Activated CD8-positive, alpha-beta memory T cell treated with anti-CD3 and anti-CD28 coated beads, Interleukin-2, amount 50 U/mL, for 1 hour (primary cell): ENCODE measurements around the gene CCDC51.

Experiments
- DNase-seq: peaks from one replicate; pipeline ENCODE4 v3.0.0-alpha.2; 2020; ENCODE audit errors: extremely low read depth

Gene CCDC51

DNA sequence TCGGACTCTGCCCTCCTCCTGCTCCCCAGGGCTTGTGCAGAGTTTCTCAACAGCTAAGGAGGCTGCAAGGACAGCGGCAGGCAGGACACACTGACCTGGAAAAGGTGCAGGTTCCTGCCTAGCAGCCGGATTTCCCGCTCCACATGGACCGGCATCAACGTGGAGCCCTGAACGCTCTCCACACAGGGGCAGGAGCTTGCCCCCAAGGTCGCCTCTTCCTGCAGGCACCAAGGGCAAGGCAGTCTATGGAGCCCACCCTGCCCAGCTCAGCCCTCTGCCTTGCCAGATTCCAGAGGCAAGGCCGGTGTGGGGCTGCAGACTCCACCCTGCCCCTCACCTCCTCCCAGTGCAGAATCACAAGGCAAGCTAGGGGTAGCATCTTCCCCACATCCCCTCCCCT is 20.8 kb downstream of the CCDC51 start:
- DNase-seq: no peak

DNA sequence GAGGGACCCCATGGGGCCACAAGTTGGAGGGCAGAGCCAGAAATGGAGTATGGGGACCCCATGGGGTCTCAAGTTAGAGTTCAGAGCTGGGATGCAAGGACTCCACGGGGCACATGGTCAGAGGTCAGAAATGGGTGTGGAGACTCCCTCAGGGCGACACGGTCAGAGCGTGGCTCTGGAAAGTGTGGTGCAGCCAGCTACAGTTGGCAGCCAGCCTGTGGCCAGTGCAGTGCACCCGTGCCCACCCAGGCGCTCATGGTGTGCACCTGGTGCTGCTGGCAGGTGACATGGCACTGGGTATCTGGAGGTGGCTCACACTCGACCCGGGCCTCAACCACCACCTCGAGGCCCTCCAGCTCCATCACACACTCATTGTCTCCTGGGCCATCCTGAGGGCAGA is 21.3 kb downstream of the CCDC51 start:
- DNase-seq: no peak

DNA sequence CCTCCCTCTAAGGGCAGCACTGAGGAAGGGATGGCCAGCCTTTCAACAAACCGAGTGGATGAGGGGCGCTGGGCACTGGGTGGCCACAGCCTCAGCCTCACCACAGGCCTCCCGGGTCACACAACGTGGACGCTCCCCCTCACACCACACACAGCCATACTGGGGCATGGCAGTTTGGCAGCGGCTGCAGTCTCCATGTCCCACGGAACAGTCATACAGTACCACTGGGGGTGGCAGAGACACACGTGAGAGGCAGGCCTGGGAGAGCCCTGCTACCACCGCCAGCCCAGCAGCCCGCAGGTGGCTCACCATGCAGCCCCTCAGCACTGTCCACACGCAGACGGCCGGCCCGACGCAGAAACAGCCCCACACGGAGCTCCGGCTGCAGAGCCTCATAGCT is 21.8 kb downstream of the CCDC51 start:
- DNase-seq: no peak

DNA sequence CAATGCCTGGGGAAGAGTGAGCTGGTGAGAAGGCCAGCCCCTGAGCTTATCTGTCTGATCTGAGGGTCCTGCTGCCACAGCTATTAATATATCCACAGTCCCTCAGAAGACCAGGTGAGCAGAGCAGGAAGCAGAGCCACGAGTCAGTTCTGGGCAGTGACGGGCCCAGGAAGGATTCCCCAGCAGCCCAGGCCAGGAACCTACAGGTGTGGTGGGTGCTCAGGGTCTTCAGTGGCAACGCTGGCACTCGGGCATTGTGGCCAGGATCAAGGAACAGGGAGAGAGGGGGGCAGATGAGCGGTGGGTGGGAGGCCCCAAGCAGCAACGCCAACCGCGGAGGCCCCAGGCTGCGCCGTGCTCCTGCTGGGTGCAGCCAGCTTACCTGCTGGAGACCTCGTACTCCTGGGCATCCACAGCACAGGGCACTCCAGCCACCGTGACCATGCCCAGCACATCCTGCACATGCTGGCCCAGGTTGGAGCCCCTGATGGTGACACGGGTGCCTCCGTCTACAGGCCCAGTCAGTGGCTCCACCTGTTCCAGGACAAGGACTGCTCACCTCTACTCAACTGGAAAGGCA is 22.3 kb downstream of the CCDC51 start:
- no peak for DNase-seq

DNA sequence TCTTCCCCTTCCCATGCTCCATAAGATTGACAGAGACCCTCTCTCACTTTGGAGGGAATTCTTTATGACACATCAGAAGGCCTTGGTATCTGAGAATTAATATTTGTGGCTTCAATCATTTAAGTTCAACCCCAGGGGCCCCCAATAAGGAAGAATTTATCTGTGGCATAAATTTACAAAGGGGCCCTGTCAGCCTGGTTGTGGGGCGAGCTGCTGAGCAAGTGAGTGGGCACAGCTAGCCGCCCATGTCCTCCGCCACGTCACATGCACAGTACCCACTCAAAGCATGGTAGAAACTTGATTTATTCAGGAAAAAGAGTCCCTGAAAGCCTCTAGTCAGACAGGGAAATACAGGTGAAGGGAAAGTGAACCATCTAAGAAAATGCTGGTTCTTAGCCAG is 23.4 kb downstream of the CCDC51 start:
- no peak for DNase-seq

DNA sequence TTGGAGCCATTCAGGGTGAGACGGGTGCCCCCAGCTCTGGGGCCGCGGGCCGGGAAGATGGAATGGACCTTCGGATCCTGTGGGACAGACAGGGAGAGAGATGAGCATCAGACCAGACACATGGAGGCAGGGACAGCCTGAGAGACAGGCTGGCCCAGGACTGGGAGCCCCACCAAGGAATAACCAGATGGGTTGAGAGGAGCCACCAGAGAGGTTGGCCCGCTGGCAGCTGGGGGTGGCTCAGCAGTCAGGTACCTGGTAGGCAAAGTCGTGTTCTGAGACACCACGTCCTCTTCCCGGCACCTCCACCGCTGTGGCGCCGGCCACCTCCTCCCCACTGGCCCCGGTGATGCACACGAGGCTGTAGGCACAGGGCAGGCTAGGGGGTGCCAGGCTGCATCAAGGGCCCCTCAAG is 23.8 kb downstream of the CCDC51 start:
- DNase-seq: no peak

DNA sequence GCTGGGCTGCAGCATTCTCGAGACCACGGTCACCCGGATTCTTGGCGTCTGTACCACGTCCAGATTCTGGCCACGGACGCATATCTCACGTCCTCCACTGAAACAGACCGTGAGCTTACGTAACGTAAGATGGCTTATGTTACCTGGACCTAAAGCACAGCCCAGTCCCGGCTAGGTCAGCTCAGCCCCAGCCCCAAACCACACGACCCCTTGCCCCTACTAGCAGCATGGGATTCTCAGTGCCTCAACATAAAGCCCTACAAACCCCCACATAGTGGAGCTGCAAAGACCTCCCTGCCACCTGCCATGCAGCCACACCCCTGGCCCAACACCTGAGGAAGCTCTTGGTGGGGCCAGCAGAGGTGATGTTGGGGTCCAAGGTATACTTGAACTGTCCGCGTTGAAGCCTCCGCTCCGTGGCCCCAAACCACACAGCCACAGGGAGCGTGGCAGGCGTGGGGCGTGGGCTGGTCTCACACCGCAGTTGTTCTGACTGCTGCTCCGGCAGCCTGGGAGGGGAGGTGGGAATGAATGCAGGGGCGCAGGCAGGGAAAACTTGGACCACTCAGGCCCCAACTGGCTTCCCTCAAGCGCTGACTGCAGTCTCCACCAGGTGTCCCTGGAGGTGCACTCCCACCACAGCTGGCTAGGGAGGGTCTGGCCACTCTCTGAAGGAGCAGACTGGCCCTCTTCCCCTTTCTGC is 24.5 kb downstream of the CCDC51 start:
- DNase-seq: no peak

DNA sequence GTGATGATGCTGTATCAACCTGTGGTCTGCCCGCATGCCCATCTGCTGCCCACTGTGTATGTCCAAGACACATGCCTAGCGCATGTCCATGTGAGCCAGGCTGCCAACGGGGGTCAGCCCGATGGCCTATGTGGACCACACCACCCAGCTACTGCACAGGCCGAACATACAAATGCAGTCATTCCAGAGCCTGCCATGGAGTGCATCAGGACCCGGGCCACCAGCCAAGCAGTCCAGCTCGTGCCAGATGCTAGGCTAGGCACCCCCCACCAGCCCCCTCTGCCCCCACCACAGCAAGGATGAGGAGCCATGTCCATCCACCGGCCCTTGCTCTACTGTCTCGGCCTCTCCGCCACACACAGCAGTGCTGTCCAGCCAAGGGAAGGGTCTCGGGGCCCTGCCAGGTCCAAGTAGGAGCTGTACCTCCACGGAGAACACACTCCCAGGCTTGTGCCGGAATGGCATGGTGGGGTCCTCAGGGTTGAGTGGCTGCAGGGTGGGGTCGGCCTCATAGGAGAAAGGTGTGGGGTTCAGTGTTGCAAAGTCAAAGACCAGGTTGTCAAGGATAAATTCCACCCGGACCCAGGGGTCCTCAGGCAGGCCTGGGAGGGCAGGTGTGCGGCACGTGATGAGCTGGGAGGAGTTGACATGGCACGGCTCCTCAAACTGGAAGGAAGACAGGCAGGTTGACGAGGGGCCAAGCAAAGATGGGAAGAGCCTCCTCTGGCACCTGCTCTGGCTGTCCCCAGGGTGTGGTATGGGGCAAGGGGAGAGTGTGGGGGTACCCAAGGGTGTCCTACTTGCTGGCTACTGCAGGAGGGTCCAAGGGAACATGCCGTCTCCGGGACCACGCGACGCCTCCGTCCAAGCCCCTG is 25.3 kb downstream of the CCDC51 start:
- no peak for DNase-seq

DNA sequence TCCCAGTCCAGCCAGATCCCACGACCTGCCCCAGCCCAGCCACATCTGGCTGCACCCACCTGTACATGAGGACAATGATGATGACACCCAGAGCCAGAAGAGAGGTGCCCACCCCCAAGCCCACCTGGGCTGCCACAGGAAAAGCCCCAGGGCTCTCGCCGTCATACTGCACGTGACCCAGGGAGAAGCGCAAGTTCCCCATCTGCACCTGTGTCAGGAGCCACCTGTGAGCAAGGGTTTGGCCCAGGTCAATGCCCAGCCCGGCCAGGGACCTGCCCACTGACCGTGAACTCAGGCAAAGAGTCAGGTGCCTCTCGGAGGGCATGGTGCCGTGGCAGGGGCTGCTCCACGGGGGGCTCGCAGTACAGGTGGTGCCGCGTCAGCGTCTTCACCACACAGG is 26.3 kb downstream of the CCDC51 start:
- DNase-seq: no peak

DNA sequence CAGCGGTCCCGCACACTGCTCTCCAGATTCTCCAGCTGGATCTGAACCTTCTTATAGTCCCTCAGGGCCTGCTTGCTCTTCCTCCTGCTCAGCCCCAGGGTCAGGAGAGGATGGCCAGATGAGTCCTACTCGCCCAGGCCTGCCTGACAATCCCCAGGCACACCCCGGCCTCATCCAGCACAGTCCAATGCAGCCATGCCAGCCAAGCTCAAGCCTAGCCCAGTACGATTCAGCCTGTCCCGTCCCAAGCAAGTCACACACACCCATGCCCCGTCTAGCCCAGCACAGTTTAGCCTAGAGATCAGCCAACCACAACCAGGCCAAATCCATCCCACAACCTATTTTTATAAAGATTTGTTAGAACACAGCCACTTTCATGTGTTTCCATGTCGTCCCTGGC is 26.8 kb downstream of the CCDC51 start:
- no peak for DNase-seq

DNA sequence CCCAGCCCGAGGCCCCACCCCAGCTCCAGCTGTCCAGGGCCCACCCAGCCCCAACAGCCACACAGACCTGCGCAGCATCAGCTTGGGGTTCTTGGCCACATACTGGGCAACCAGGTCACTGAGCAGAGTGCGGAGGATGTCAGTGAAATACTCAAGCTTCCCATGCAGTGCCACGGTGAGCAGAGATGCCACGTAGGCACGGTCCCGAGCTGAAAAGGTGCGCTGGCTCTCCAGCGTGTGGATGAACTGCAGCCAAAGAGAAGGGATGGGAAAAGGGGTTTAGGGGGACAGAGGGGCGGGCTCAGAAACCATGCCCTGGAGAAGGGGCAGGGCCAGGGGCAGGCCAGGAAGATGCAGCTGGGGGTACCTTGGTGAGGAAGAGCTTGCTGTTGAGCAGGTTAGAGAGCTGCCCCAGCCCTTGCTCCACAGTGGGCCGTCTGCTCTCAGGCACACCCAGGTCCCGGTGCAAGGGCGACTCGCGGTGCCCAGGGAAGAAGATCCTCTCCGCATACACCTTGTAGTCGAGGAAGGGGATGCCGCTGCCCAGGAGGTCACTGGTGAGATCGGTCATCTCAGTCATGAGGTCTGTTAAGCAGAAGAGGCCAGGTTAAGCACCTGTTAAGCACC is 27.4 kb downstream of the CCDC51 start:
- no peak for DNase-seq

DNA sequence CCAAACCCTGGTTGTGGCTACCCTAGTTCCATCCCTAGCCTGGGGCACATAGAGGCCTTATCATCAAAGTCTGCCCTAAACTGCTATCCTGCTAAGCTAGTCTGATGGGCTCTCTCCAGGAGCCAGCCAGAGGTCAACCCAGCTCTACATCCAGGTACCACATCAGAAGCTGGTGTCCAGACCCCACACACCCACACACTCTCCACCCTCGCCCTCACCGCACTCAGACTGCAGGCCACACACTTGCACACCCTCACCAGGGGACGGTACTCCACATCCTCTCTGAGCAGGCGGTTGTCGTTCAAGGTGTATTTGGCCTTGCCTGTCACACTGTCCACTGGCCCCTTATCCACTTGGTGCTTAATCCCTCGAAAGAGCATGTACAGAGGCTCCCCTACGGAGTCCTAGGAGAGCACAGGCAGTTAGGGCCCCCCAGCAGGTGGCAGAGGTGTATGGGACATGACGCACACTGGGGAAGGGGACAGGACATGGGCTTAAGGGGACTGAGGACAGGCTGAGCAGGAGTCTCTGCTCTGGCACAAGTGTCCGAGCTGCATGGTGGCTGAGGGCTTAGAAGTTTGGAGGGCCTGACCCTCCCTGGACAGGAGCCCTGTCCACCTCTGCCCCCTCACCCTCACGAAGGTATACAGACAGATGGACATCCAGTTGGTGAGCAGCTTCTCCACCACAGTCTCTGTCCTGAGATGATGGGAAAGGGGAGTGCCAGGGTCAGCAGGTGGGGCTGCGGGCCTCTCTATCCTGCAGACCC is 28.1 kb downstream of the CCDC51 start:
- DNase-seq: no peak

DNA sequence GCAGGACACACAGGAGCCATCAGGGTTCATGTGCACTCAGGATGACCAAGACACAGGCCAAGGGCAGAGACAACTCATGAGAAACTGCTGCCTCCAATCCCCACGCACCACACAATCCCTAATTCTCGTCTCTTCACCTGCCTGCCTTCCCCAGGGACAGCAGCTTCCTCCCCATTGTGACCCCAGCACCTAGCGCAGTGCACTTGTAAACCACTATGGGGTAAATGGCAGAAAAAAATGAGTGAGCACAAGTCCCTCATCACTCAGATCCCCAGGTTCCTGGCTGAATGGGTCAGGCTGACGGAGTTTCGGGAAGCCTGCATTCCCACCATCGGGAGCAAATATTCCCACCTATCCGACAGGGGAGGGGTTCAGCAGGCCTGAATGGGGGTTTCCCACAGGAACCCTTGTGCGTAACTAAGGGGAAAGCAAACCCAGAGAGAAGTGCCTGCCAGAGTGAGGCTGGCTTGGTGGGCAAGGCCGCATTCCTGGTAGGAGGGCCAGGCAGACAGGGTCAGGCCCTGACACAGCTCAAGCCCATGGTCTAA is 28.8 kb downstream of the CCDC51 start:
- no peak for DNase-seq

DNA sequence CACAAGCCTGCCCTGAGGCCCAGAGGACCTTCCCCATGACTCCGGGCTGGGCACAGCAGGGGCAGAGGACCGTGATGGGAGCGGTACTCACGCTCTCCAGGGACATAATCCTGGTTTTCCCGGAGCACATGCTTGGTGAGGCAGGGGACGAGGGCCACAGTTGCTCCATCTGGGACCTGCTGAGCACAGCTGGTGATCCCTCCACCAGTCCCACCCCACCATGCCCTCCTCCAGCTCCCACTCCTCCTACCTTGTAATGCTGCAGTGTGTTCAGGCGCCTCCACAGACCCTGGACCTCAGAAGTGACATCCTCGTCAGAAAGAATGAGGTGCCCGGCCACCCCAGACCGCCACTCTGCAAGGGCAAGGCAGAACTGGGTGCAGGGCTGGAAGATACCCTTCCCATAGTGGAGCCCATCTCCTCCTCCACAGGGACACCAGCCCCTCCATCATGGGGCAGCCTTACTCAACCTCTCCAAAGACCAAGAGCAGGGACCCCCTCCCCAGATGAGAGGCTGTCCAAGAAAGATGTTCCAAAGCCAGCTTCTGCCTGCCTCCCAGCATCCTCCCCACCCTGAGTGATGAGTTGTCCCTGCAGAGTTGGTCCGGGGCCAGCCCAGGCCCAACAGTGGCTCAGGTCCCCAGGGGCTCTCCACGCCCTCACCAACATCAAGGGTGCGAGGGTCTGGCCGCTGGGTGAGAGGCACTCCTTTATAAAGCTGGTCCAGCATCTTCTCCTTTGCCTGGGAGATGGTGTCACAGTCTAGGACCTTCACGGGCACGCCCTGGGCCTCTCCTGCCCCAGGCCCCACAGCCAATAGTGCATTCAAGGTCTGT is 29.5 kb downstream of the CCDC51 start:
- DNase-seq: no peak

DNA sequence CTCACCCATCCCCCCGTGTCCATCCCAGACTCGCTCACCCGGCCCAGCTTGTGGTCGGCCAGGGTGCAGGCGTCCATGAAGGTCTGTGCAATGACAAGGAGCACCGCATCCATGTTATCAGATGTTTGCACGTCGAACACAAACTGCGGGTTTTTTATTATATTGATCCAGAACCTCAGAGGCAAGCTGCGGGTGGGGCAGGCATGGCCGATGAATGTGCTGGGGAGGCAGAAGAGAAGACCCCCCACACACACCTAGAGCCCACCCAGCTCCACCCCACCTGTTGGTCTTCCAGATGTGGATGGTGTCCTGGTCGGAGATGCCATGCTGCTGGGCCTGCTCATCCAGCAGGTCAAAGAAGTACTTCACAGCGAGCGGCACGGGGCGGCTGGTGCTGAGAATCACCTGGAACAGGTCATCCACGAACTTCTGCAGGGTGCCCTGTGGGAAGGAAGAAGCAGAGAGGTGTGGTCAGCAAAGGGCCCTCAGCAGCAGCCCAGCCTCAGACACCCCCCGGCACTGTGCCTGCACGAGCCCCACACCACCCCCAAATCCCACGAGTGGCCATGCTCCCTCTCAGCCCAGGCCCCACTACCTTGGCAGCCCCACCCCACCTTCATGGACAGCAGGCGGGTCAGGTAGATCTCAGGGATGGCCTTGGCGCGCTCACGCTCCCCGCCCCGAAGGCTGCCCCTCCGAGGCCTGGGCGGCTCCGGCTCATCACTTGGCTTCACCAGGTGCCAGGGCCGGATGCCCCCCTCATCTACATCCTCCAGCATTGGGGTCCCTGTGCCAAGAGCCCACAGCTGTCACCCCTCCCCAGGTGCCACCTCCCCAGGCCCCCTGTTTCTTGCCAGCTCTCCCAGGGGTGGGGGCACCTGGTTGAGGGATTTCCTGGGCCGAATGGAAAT is 30.4 kb downstream of the CCDC51 start:
- DNase-seq: no peak

DNA sequence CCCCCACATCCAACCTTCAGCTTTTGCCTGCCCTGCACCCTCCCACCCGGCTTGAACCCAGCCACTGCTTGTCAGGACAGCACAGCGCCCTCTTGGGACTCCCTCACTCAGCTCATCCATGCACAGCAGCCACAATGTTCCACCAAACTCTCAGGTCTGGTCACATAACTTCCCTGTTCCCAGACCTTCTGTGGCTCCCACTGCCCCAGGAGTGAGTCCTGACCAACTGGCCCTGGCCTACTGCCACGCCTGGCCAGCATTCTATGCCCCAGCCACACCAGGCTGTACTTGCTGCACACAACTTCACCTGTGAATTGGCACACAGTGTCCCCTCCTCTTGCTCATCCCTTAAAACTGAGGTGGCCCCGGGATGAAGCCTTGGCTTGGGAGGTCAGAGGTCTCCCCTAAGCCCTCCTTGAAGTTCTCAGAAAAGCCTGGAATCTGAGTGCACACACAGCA is 31.1 kb downstream of the CCDC51 start:
- no peak for DNase-seq

DNA sequence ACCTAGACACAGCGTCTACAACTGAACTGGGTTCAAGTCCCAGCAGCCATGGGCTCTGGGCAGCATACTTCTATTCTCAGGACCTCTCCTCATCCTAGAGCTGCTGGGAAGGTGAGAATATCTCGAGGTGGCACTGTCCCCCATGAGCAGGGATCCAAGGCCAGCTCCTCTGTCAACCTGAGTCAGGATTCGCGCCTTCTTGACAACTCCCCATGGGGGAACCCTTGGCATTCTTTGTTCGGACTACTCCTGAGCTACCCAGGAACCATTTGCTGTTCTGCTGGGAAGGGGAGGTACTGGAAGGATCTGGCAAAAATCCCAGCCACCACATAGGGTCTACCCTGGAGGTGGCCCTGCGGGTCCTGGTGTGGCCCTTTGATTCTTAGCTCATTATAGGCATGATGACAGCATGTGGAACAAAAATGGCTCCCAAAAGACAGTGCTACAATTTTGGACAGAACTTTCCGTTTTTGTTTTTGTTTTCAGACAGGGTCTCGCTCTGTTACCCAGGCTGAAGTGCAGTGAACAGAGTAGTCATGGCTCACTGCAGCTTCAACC is 32.3 kb downstream of the CCDC51 start:
- no peak for DNase-seq

DNA sequence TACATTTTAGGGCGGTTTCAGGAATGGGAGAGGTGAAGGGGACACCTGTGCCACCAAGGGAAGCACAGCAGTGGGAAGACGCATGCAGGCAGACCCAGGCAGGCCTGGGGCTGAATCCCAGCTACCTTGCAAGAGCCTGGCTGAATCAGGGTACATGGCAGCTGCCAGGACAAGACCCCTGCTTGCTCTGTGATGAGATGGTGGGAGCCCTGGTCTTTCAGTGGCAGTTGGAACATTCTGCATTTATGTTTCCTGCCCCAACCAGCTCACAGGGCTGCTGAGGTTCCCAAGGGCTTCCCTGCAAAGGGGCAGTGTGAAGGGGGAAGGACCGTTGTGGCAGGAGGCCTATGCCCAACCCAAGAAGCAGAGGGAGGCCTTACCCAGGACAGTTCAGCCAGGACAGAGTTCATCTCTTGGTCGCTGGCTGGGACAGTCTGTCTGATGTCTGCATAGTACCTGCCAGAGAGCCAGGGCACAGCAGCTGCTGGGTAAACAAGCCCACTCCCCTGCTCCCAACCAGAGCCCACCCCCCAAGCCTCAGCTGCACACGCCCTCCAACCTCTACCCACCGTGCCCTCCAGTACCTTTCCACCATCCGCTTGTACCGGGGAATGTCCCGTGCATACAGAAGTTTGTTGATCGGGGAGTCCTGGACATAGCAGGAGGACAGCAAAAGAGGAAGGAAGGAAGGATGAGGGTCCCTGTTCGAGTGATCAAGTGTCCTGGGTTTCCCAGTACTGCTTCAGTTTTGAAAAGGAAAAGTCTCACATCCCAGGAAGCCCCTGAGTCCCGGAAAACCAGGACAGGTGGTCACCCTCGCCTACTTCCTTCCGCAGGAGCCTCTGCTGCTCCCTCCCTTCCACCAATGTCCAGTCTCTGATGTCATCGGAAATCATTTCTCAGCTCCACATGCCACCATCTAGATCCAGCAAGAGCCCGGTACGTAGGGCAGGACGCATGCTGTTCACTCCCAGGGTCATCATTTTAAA is 33.2 kb downstream of the CCDC51 start:
- no peak for DNase-seq
